DMS 273 treated with DMSO at 0.1 percent for 48 hours (cell line): Measurements from ENCODE around the gene UNC13B.

Source experiments
- DNase-seq: peaks from one replicate; lab custom pipeline; 2025; lab: John Stamatoyannopoulos, UW

The UNC13B gene

DNA sequence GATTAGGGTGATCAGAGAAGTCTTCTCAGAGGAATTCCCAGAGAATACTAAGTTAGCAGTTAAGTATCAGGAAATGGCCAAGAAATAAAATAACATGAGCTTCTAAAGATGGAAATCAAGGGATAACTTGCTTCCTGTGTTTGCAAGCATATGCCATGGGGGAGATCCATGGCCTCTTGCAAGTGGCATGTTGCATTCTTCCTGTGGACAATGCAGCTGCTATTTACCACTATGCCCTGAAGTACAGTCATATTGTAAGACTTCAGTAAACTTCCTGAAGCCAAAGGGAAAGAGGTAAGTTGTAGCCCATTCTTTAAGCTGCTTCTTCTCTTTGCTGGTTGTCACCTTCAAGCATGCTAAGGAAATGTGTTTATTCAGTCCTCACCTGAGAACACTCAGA is 173.4 kb downstream of the UNC13B start:
- DNase-seq = no peak

GRCh38 chr9:35338086-35338485 is 176.3 kb downstream of the UNC13B start:
- no peak for DNase-seq

DNA sequence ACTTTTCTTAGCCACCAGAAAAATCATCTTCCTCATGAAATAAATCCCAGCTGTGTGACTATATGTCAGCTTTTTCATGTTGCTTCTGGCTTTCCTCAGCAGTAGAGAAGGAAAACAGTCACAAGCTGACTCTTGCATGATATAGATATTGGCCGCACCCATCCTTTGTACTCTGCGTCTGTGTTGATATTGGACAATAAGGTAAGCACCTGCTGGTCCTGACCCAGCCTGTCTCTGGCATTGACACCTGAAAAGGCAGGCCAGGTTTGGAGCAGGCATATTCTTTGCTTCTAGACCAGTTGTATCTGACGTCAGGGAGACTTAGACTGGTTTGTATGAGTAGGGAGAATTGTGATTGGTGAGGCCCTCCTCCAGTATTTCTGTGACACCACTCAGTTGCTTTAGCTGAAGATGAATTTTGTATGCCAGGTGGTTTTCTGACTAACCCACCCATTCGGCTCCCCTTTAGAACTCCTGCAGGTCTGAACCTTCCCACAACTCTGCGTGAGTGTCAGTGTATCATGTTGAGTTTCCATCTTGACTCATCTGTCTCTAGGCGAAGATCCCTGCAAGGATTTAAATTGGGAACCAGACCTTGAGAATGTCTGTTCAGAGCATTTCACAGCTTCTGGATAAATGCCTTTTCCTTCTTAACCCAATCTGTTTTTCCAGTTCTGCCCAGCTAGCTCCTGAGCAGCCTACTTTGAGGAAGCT is 176.9 kb downstream of the UNC13B start:
- no peak for DNase-seq

DNA sequence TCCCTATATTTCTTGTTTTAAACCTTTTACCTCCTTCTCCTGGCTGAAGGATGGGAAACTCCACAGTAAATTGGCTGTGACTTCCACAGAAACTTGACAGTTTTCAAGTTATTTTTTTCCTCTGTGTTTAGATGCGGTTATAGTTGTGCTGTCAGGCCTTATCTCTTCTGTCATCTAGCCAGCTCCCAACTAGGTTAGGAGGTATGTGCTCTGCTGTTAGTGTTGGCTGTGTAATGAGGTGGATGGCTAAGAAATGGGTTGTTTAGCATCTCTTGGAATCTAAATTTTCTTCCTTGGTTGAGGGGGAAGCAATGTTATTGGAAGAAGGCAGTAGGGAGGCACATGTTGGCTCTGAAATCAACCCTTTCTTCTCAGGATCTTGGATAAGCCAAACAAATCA is 178.2 kb downstream of the UNC13B start:
- DNase-seq = no peak

GRCh38 chr9:35341021-35341420 is 179.2 kb downstream of the UNC13B start:
- no peak for DNase-seq

DNA sequence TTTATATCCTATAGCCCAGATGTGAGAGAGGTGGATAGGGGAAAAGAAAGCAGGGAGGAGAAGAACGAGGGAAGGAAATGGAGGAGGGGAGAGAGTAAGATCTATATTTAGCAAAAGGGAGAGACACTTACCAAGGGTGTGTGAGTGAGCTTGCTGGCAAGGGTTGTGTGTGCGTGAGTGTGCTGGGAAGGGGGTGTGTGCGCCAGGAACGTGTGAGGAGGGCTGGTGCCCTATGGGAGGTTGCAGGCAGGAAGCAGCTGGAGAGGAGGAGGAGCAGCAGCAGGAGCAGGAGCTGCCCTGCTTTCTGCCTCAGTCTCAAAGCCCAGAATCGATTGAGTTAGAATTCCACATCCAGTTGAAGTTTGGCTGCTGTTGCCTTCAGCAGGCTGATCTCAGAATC is 179.8 kb downstream of the UNC13B start:
- no peak for DNase-seq

DNA sequence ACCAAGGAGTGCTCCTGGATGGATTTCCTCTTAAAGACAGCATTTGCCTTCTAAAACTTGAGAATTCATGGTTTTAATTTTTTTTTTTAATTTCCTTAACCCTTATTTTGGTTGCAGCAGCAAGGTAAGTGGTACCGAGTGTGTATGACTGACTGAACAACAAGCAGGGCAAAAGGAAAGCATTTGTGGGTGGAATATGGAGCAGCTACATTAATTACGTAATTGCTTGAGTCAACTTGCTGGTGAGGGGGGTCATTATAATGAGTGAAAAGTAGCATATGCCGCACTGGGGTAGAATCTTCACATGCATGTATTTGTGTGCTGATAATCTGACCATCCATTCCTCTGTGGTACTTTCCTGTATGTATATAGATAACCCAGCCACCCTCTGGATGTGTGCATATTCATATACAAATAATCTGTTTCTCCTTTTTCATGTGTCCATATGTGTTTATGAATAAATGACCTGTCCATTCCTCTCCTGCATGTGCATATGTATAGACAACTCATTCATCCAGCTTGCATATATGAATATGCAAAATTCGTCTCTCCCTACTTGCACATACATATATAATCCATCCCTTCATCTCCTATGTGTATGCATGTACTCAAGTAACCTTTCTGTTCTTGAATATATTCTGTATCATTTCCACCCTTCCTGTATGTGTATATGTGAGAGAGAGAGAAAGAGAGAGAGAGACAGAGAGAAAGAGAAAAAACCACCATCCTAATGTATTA is 180.6 kb downstream of the UNC13B start:
- DNase-seq = no peak

DNA sequence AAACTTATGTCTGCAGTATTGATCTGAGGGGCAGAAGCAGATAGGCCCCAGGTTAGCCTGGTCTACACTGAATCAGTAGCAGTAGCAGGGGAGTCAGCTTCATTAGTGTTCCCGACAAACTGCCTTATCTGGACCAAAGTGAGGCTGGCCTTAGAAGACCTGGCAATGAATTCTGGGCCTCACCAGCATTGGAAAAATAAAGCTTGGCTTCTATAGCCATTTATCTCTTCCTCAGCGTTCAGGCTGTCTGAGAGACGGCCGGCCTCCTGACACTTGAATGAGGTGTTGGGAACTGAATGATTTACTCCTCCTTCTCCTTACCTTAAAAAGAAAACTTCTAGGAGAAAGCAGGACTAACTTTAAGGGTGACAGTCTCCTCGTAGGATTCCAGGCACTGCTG is 186.3 kb downstream of the UNC13B start:
- no peak for DNase-seq

- no peak for DNase-seq
Observed at GRCh38 chr9:35349287-35349990, 187.6 kb downstream of the UNC13B start.

GRCh38 chr9:35350212-35350611 is 188.4 kb downstream of the UNC13B start:
- DNase-seq = no peak

GRCh38 chr9:35350827-35351549 is 189.2 kb downstream of the UNC13B start:
- DNase-seq = no peak

- DNase-seq = no peak
Observed at GRCh38 chr9:35353731-35354365, 192.0 kb downstream of the UNC13B start.

- DNase-seq = no peak
Observed at GRCh38 chr9:35355939-35356338, 194.1 kb downstream of the UNC13B start.

- DNase-seq = no peak
Observed at GRCh38 chr9:35357116-35357515, 195.3 kb downstream of the UNC13B start.

- DNase-seq = no peak
Observed at GRCh38 chr9:35357826-35358225, 196.0 kb downstream of the UNC13B start.

DNA sequence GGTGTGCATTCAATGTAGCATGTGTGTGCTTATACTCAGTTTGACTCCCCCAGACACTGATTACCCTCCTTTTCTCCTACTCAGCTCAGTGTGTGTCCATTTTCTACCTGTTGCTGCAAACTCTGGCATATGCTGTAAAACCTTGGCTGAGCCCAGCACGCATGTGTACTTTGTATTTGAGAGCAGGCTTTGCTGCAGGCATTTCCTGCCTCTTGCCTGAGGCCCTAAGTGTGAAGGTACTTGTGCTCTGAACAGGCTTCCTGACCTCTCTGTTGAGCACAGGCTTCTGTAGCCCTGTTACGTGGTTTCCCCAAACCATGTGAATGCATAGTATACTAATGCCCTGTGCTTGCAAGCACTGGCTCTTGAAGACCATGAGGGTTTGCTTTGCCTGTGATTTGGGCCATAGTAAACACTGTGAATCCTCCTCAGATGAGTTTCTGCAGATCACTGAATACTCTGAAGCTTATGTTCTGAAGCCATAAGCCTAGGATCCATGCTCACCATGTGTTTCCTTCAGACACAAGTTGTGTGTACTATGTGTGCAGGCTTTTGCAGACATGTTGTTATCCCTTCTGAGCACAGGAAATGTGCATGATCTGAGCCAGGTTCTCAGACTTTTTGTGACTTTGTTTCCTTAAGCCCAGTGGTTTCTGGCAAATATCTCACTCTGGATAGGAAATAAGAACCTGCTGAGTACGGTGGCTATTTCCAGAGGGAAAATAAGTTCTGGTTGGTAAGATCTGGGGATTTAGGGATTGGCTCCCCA is 203.2 kb downstream of the UNC13B start:
- no peak for DNase-seq

GRCh38 chr9:35366627-35367026 is 204.8 kb downstream of the UNC13B start:
- no peak for DNase-seq

DNA sequence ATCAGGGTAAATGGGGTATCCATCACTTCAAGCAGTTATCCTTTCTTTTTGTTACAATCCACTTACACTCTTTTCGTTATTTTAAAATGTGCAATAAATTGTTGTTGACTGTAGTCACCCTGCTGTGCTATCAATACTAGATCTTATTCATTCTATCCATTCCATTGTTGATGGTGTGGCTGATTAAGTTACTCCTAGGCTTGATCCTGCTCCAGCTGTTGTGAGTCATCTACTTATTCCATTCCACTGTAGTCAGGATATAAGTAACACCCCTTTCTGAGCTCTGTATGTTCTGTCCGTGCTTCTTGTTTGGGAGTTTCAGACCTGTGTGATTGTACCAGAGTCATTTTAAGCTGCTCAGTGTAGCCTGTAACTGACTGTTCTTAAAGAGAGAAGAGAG is 205.6 kb downstream of the UNC13B start:
- DNase-seq = no peak

GRCh38 chr9:35370241-35370640 is 208.4 kb downstream of the UNC13B start:
- DNase-seq = no peak

- no peak for DNase-seq
Observed at GRCh38 chr9:35374436-35374835, 212.6 kb downstream of the UNC13B start.

GRCh38 chr9:35374910-35375309 is 213.1 kb downstream of the UNC13B start:
- DNase-seq = no peak
